EH (cell line): ENCODE results near the gene VPS35L.

Source experiments
- DNase-seq: peaks from one replicate; pipeline ENCODE4 v3.0.0-alpha.2; 2015; ENCODE audit warnings: low read depth

The VPS35L gene

GRCh38 chr16:19694989-19695388, 139.5 kb downstream of the VPS35L start:
- DNase-seq: no peak

- peak; percentile 92 for DNase-seq
Observed at GRCh38 chr16:19696328-19696727, 140.8 kb downstream of the VPS35L start.

- no peak for DNase-seq
Observed at GRCh38 chr16:19696961-19697360, 141.5 kb downstream of the VPS35L start.

GRCh38 chr16:19697756-19698318, 142.3 kb downstream of the VPS35L start:
- DNase-seq: no peak

- no peak for DNase-seq
Observed at GRCh38 chr16:19698480-19699465, 143.3 kb downstream of the VPS35L start.

GRCh38 chr16:19699472-19699871, 144.0 kb downstream of the VPS35L start:
- DNase-seq: no peak

- peak; percentile 32 for DNase-seq
Observed at GRCh38 chr16:19700319-19700781, 144.8 kb downstream of the VPS35L start.

- DNase-seq: peak; percentile 26
Observed at GRCh38 chr16:19701091-19701490, 145.6 kb downstream of the VPS35L start.

GRCh38 chr16:19703172-19703889, 147.8 kb downstream of the VPS35L start:
- no peak for DNase-seq

- peak; percentile 82 for DNase-seq
Observed at GRCh38 chr16:19704321-19705145, 149.0 kb downstream of the VPS35L start.

- no peak for DNase-seq
Observed at GRCh38 chr16:19705146-19705501, 149.6 kb downstream of the VPS35L start.

- DNase-seq: no peak
Observed at GRCh38 chr16:19705843-19706242, 150.3 kb downstream of the VPS35L start.

GRCh38 chr16:19706846-19707245, 151.3 kb downstream of the VPS35L start:
- DNase-seq: no peak

- no peak for DNase-seq
Observed at GRCh38 chr16:19707569-19708295, 152.2 kb downstream of the VPS35L start.

GRCh38 chr16:19708296-19709205, 153.0 kb downstream of the VPS35L start:
- no peak for DNase-seq

GRCh38 chr16:19709381-19710136, 154.1 kb downstream of the VPS35L start:
- no peak for DNase-seq

GRCh38 chr16:19710191-19710908, 154.8 kb downstream of the VPS35L start:
- DNase-seq: no peak

GRCh38 chr16:19710991-19711545, 155.6 kb downstream of the VPS35L start:
- DNase-seq: no peak
